CD1c-positive myeloid dendritic cell (primary cell): ENCODE measurements around the gene CHKA.
"Not testable (repeated sequence)": the region's sequence is repeated elsewhere in the genome, so short reads cannot be mapped to it uniquely, and the experiment has no call there.

Experiments
- DNase-seq: peaks from one replicate; pipeline ENCODE4 v3.0.0-alpha.2; 2016; ENCODE audit errors: extremely low spot score

The CHKA gene

DNA sequence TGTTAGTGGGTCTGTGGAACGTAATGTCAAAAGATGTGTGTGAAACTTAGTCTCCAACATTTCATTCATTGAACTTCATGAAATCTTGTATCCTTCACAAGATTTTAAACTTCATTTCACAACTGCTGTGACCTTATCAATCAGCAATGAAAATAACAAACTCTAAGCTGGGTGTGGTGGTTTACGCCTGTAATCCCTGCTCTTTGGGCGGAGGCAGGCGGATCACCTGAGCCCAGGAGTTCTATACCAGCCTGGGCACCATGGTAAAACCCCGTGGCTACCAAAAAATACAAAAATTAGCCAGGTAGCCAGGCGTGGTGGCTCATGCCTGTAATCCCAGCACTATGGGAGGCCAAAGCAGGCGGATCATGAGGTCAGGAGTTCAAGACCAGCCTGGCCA is 5.1 kb downstream of the CHKA start:
- no peak for DNase-seq

DNA sequence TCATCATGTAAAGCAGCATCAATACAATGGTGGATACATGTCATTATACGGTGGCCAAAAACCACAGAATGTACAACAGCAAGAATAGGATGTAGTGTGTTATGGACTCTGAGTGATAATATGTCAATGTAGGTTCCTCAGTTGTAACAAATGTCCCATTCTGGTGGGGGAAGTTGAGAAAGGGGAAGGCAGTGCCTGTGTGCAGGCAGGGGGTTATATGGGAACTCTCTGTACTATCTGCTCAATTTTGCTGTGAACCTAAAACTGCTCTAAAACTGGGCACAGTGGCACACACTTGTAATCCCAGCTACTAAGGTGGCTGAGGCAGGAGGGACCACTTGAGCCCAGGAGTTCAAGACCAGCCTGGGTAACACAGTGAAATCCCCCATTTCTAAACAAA is 5.9 kb downstream of the CHKA start:
- peak; percentile 72 for DNase-seq

DNA sequence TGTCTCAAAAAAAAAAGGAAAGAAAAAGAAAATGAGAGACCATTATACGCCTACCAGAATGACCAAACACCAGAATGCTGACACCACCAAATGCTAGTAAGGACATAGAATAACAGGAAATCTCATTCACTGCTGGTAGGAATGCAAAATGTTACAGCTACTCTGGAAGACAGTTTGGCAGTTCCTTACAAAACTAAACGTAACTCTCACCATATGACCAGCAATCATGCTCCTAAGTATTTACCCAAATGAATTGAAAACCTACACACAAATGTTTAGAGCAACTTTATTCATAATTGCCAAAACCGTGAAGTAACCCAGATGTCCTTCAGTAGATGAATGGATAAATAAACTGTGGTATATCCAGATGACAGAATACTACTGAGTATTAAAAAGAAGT is 7.2 kb downstream of the CHKA start:
- no peak for DNase-seq

DNA sequence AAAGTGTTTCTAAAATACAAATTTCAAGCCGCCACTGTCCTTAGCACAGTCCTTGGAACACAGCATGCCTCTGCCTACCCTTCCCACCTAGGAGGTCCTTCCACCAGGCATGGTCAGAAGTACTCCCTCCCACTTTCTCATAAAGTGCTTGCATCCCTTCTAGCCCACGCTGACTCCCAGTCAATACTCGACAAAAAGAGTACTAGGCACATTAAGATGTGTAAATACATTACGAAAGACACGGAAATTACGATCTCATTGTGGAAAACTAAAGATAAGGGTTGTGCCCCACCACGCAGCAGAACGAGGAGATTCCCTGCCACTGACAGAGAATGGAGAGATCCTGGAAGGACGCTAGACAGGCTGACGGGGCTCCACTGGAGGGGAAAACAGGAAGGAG is 13.5 kb downstream of the CHKA start:
- no peak for DNase-seq

DNA sequence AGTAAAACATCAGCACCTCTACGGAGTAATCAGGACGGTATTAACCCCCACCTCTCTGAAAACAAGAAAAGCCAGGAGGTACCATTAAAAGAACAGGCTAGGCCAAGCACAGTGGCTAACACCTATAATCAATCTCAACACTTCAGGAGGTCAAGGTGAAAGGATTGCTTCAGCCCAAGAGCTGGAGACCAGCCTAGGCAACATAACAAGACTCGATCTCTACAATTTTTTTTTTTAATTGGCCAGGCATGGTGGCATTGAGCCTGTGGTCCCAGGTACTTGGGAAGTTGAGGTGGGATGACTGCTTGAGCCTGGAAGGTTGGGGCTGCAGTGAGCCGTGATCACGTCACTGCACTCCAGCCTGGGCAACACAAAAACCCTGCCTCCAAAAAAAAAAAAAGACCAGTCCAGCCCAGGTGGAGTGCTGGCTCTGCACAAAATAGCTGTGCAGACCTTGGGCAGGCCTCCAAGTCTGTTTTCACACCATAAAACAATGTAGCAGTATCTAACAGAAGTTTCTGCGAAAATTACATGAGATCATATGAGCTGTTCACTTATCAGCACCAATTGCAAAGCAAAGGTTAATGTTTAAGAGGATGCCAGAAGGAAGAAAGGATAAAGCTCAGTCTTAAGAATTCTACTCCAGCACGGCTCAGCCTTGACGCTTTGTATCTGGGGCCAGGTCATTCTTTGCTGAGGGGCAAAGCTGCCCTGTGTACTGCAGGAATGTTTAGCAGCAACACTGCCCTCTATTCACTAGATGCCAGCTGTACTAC is 14.8 kb downstream of the CHKA start:
- no peak for DNase-seq

DNA sequence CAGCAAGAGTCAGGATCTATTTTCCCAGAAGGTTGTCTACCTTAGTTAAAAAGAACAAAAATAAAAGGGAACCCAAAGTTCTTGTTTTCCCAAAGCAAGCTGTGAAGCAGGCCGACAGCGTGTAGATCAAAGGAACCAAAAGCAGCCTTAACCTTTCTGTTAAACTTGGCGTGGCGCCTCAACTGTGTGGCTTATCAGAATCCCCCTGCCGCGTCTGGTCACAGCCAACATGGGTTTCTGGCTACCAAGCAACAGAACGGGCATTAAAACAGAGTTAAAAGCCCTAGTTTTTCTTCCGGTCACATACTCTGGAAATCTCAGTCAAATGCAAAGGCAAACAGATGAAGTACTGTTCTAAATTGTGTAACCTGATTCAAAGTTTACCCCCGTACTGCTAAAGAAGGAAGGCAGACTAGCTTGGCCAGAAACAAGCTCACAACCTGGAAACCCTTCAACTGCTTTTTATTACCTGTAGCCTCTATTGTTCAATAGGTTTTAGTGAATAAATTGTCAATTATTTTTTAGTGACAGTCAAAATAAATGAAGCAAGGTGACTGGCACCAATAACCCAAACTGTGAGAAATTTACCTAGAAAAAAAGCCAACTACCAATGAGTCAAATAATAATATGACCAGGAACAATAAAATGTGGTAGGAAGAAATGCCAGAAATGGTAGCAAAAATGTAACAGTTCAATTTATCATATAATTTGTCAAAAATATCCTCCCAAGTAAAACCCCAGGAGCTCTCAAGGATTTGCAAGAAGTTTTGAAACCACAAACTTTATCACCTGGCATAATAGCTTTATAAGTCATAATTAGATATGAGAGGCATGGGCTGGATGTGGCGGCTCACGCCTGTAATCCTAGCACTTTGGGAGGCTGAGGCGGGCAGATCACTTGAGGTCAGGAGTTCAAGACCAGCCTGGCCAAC is 21.4 kb downstream of the CHKA start:
- DNase-seq, result peak; percentile 21

DNA sequence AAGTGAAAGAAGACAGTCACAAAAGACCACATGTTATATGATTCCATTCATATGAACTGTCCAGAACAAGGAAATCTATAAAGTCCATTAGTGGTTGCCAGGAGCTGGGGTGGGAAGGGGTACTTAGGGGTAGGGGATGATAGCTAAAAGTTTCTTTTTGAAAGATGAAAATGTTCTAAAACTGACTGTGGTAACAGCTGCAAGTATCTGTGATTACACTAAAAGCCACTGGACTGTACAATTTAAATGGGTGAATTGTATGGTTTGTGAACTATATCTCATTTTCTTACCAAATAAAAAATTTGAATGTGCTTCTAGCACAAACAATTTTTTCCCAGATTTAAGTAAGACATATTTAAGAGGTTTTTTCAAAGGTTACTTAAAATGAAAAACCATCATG is 22.1 kb downstream of the CHKA start:
- no peak for DNase-seq

DNA sequence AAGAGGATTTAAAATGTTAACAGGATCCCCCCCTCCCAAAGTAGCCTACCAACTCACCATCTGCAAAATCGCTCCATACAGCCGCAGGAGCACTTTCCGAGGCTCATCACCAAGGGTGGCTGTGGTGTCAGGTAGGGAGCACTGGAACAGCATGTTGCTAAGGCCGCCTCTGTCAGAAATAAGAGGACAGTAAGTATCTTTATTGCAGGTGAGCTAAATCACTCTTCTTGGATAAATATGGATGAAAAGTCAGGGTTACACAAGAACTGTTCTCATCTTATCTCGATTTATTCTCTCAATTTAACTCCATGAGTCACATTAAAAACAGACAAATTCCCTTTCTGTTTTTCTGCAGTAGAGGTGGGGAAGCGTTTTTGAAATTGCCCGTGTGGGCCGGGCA is 24.2 kb downstream of the CHKA start:
- no peak for DNase-seq

DNA sequence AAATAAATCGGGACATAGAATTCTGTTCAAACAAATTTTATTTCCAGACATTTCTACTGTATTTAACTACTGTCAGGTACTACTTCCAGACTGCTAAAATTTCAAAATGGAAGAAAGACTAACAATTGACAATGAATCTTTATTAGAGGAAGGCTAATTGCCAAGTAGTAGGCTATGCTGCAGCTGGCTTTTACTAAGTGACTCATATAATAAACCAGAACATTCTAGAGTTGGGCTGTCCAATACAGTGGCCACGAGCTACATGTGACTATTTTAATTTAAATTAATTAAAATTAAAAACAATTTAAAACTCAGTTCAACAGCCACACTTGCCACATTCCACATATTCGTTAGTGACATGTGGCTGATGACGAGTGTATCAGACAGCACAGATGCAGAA is 27.6 kb downstream of the CHKA start:
- no peak for DNase-seq

DNA sequence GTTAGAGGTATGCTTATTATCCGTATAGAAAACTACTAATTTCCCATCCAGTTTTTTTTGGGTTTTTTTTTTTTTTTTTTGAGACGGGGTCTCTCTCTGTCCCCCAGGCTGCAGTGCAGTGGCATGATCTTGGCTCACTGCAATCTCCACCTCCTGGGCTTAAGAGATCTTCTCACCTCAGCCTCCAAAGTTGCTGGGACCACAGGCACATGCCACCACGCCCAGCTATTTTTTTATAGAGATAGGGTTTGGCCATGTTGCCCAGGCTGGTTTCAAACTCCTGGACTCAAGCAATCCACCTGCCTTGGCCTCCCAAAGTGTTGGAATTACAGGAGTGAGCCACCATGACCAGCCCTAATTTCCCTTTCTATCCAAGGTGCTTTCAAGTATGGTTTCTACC is 28.2 kb downstream of the CHKA start:
- not testable (repeated sequence) for DNase-seq

DNA sequence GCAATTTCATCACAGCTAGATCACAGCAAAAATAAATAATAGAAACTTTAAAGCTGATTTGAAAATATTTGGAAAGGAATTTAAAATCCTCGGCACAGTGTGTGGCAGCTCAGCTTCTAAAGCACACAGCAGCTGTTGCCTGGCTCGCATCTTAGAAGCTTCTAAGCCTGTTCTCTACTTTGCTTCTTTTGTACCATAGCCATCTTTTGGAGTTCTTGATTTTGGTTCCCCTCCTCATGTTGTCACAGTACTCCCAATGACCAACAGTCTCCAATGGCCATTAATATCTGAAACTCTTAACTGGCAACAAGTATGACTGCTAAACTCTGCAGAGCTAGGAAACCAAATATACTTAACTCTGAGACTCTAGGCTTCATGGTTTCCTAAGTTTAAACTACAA is 28.8 kb downstream of the CHKA start:
- no peak for DNase-seq

DNA sequence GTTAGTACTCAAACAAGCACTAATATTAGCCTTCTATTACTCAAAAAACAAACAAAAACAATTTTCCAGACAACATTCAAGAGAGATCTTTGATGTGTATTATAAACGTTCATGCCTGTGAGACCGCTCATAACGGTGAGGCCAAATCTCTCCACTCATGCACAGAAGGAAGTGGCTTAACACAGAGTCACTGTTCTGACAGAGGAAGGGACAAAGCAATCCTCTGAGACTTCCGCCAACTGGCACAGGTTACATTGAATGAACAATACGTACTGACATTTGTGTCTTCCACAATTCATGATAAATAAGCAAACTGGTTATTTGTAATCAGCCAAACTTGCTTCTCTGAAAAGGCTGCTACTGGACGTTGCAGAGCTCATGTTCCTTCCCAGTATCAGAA is 30.5 kb downstream of the CHKA start:
- DNase-seq, result peak; percentile 47

DNA sequence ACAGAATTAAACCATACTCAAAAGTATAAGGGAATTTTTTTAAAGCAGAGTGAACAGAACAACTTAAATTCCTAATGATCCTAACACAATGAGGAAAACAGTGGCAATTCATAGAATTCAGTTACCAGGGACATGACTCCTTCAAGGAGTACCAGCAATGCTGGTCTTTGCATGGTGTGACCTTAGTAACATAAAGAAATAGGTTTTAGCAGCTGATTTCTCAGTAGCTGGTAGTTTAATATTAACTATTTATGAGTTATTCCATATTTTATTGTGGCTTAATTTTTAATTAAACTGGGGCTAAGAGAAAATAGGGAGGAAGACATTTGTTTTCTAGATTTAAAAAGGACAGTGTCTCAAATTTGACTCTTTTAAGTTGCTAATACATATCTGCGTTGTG is 30.9 kb downstream of the CHKA start:
- no peak for DNase-seq

DNA sequence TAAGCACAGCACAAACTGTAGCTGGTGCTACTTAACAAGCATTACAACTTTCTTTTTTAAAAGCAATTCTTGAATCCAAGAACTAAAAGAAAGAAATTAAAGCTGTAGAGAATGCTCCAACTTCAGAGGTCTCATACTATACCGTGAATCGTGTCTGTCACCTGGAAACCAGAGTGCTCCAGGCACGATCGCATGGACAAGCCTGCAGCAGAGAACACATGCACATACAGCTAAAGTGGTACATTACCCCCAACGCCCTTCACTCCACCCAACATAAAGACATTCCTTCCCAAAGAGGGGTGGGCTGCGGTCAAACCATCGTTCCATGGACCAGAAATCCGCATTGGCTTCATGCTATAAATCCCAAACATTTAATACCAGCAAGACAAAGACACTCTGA is 31.5 kb downstream of the CHKA start:
- DNase-seq, result no peak

DNA sequence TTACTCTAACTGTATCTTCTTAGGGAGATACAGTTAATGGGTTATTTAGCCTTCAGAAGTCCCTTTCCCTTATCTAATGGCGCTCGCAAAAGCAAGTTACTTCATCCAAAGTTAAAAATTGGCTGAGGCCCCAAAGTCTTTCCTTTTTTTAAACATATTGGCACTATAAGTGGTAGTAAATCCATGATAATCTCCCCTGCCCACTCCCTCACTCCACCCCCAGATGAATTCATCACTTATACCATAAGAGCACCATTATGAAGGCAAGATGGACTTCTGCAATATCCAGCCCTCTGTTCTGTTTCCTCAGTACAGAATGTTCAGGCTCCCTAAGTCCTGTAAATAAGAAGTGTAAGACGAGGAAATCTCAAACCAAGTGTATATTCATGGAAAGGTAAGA is 37.7 kb downstream of the CHKA start:
- DNase-seq, result no peak

DNA sequence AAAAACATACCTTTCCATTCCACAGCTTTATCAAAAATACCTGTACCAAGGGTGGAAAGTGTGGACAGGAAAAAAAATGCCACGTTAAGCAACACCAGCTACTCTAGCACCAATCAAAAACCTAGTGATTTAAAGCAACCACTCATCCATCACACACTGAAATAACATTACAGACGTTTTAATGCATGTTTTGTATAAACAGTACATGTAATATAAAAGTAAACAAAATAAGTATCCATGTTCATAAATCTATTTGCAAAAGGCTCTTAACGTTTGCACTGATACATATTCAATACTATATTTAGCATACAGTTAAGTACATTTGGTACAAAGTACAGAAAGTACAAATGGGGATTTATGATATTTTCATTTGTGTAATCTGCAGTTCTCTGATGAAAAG is 38.7 kb downstream of the CHKA start:
- no peak for DNase-seq

DNA sequence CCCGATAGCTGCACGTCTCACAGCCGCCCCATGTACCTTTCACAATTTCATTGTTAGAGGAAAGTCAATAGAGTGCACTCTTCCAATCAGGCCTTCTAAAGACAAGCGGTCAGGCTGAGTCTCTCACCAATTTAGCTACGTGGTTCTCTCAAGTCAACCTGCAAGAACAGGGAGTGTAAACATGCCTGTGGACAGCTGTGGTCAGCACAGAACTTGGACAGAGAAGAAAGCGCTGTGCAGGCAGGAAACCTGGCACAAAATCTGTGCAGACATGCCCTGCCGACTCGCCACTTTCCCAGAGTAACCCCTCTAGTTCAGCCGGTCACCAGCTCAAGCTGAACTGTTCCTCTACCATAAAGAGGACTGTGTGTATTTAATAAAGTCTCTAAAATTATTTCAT is 39.5 kb downstream of the CHKA start:
- no peak for DNase-seq

DNA sequence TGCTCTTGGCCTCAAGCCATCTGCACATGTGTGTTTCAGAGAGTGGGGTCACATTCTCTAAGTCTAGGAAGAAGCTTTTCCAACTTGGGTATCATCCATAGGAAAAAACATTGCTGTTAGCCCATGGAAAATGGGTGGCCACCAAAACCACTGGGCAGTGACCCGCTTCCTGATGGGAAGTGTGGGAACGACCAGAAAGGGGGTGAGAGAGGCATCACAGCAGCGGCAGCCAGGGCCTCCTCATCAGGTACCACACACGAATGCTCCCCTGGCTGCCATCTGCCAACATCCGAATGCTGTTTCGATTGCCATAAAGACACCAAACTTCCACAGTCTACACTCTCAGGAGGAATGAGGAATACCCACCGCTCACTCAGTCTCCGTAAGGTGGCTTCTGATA is 40.3 kb downstream of the CHKA start:
- no peak for DNase-seq

DNA sequence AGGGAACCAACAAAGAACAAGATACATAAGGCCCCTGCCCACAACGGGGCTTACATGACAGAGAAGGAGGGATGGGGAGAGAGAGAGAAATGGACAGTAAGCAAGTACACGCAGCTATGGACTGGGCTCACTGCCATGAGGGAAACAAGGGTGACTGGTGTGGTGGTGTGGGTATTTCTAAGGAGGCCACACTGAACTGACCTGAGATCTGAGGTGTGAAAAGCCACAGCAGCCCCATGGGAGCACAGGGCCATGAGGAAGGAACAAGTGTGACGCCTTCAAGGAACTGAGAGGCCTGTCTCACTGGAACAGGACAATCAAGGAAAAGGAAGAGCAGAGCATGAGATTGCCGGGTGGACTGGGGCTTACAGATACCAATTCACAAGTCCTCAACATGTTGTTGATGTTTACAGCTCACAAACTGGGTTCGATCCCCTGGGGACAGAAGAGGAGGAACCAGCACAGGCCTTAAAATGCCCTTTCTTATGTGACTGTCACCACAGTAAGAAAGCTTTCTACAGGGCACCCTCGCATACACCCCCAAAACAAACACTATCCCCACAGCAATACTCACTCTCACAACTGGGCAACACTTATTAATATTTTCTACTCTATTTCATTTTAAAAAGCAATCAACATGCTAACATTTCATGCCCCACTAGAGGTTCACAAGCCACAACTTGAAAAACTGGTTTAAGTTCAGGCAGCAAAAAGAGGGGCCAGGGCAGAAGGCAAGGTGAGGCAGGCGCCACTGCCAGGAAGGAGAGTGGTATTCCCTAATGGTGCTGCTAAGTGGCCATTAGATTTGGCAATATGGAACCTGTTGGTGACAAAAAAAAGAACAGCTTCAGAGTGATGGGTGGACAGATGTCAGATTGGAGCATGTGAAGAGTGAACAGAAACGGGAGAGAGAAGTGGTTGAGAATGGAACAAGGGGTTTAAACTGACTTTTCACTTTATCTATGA is 43.3 kb downstream of the CHKA start:
- no peak for DNase-seq

DNA sequence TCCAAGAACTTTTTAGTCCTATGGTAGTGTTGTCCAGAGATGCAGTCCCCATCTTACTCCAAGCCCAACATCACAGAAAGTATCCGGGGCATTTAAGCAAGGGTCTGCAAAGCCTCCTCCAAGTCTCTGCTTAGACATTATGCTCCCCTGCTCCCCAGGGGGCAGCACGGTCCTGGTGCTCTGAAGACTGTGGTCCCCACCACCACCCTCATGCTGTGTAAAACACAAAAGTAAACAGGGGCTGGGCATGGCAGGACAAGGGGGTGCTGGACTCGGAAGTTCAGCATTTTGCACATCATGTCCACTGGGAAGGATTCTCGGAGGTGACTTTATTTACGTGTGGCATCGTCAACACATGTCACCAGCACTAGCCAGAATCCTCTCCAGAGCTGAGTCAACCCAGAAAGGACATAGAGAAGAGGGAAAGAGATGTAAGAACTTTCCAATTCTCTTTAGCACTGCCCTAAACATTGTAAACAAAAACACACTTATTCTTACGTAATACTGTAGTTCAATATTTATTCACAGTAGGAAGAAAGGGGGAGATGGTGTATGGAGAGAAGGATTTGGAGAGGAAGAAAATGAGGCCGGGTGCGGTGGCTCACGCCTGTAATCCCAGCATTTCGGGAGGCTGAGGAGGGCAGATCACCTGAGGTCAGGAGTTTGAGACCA is 44.7 kb downstream of the CHKA start:
- no peak for DNase-seq

DNA sequence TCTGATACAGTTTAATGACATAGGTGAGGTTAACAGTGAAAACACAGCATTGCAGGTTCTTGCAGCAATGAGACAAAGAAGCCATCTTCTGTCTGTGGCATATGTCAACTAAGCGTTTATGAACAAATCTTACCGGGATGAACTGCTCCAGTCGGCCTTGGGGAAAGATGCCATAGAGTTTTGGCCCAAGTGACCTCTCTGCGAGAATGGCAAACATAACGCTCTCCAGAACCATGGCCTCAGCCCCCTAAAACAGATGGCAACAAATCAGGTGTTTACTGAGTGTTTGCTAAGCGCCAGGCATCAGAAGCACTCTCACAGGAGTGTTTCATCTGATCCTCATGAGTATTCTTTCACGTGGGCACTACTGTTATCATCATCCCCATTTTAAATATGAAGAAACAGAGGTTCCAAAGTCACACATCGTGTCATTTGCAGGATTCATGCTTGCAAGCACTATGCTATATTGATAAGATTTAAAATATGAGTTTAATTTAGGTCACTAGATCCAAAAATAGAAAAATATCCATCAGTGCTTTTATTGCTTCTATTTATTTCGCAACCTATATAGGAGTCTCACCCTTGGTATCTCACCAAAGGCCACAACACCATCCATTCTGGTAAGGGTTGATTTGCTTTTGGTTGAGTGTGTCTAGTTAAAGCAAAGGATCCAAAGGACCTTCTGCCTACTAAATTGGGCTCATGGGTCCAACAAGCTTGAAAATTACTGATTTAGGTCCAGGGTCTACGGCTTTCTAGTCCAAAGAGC is 46.4 kb downstream of the CHKA start:
- DNase-seq, result no peak
